PFSK-1 (cell line): Measurements from ENCODE around the gene PRAMEF18. TPM values are rescaled to one million over a fixed set of nuclear protein-coding genes. Genes with fewer than 3 reads are reported as not detected.
"Not testable (repeated sequence)": the region's sequence is repeated elsewhere in the genome, so short reads cannot be mapped to it uniquely, and the experiment has no call there.

Experiments
- FOXP2 ChIP-seq: optimal IDR thresholded peaks from 2 replicates; pipeline ENCODE3; 2011; ENCODE audit warnings: borderline replicate concordance, control low read depth, inconsistent platforms; ENCODE audit not compliant: insufficient read depth; ENCODE audit errors: extremely low read length, extremely low read depth
- POLR2AphosphoS5 ChIP-seq: IDR thresholded peaks from 2 replicates; pipeline ENCODE4 v1.6.1; 2012; ENCODE audit warnings: low read depth, mild to moderate bottlenecking, control low read depth, low read length, moderate library complexity
- REST ChIP-seq, 2 experiments: IDR thresholded peaks; 2 replicates each; pipeline versions ENCODE4 v1.6.1 to v1.8.0; 2011 to 2012; ENCODE audit warnings: low read depth in 2 of 2, low read length in 2 of 2, control low read depth in 1 of 2, inconsistent platforms in 1 of 2, mild to moderate bottlenecking in 1 of 2, moderate library complexity in 1 of 2; ENCODE audit not compliant: insufficient read depth in 1 of 2
- SIN3A ChIP-seq: IDR thresholded peaks from 2 replicates; pipeline ENCODE4 v1.6.1; 2012; ENCODE audit warnings: mild to moderate bottlenecking, low read length, moderate library complexity, borderline replicate concordance; ENCODE audit not compliant: insufficient read depth
- TAF1 ChIP-seq: IDR thresholded peaks from 2 replicates; pipeline ENCODE4 v1.6.1; 2012; ENCODE audit warnings: low read length, control low read depth, borderline replicate concordance; ENCODE audit not compliant: insufficient read depth
- polyA plus RNA-seq: library from polyadenylated mRNA; unstranded; fragments of >200 nt; gene quantifications from one replicate; pipeline ENCODE4 v1.2.1, GENCODE V29; 2012; ENCODE audit warnings: low read depth, missing spikeins; ENCODE audit not compliant: insufficient read length

PRAMEF18 gene
- polyA plus RNA-seq: not detected

GRCh38 chr1:13225675-13226204 lies at the start of gene PRAMEF18:
Gene PRAMEF18 (minus strand): TSS chr1:13226154. CDS start chr1:13226106, 48 bp downstream.
- not testable (repeated sequence) for TF ChIP-seq SIN3A, FOXP2, POLR2AphosphoS5

GRCh38 chr1:13253898-13254297 lies 27.9 kb upstream of the PRAMEF18 start, which contains the start of gene PRAMEF5:
Gene PRAMEF5 (plus strand): TSS chr1:13254198. CDS start chr1:13259269, 5,071 bp downstream.
- TF ChIP-seq SIN3A; TAF1; REST (IDR thresholded peaks at IDR 0.05; ENCODE audit: insufficient read depth in 1 of 2, low read depth in 2 of 2, low read length in 2 of 2): not testable (repeated sequence)

- TF ChIP-seq REST (IDR thresholded peaks at IDR 0.05; ENCODE audit: insufficient read depth in 1 of 2, low read depth in 2 of 2, low read length in 2 of 2) (no peak), FOXP2 (no peak), TAF1 (no peak), SIN3A (no peak), POLR2AphosphoS5 (no peak)
These were observed 2.4 kb upstream of the PRAMEF18 start for GRCh38 chr1:13228343-13228781.

GRCh38 chr1:13224480-13225060 lies 1.4 kb downstream of the PRAMEF18 start:
- TF ChIP-seq REST (IDR thresholded peaks at IDR 0.05; ENCODE audit: insufficient read depth in 1 of 2, low read depth in 2 of 2, low read length in 2 of 2): no peak
- no peak for TF ChIP-seq SIN3A
- no peak for TF ChIP-seq TAF1
- no peak for TF ChIP-seq FOXP2
- no peak for TF ChIP-seq POLR2AphosphoS5

- TF ChIP-seq FOXP2; REST (IDR thresholded peaks at IDR 0.05; ENCODE audit: insufficient read depth in 1 of 2, low read depth in 2 of 2, low read length in 2 of 2); SIN3A: not testable (repeated sequence)
These were observed 24.6 kb downstream of the PRAMEF18 start, which contains the start of gene PRAMEF13 for GRCh38 chr1:13201309-13201708. Gene PRAMEF13 (minus strand): TSS chr1:13201409. CDS start chr1:13199589, 1,820 bp downstream.
